Smooth muscle cell (in vitro differentiated cells): Measurements from ENCODE around the gene SEZ6L. TPM values are rescaled to one million over a fixed set of nuclear protein-coding genes. Genes with fewer than 3 reads are reported as not detected.
A peak's percentile ranks its signal among the peaks of the same experiment; 100 is the strongest.

Source experiments
- DNase-seq: peaks from one replicate; lab custom pipeline; 2025; ENCODE audit not compliant: unreplicated experiment; lab: John Stamatoyannopoulos, UW
- H2AFZ ChIP-seq: fragments of 200-600 bp; sonication (generic); 2 replicates; pipeline ENCODE4 v1.6.0; 2016; ENCODE audit warnings: antibody characterized with exemption, low read depth, mild to moderate bottlenecking
- H3F3A ChIP-seq: fragments of 200-600 bp; sonication (generic); 2 replicates; pipeline ENCODE4 v1.6.0; 2017; ENCODE audit warnings: antibody characterized with exemption, low read depth
- H3K27ac ChIP-seq: fragments of 200-600 bp; sonication (generic); 2 replicates; pipeline ENCODE4 v1.5.1; 2016; ENCODE audit warnings: low read depth, mild to moderate bottlenecking
- H3K27me3 ChIP-seq: fragments of 200-600 bp; sonication (generic); 2 replicates; pipeline ENCODE4 v1.6.1; 2016; ENCODE audit warnings: low read depth, mild to moderate bottlenecking
- H3K36me3 ChIP-seq: fragments of 200-600 bp; sonication (generic); 2 replicates; pipeline ENCODE4 v1.5.1; 2016; ENCODE audit warnings: low read depth
- H3K4me1 ChIP-seq: fragments of 200-600 bp; sonication (generic); 2 replicates; pipeline ENCODE4 v1.5.1; 2016; ENCODE audit warnings: low read depth
- H3K4me2 ChIP-seq: fragments of 200-600 bp; sonication (generic); 2 replicates; pipeline ENCODE4 v1.6.0; 2016; ENCODE audit warnings: mild to moderate bottlenecking
- H3K4me3 ChIP-seq: fragments of 200-600 bp; sonication (generic); 2 replicates; pipeline ENCODE4 v1.5.1; 2016; ENCODE audit warnings: mild to moderate bottlenecking
- H3K79me2 ChIP-seq: fragments of 200-600 bp; sonication (generic); 2 replicates; pipeline ENCODE4 v1.6.0; 2016; ENCODE audit warnings: low read depth, mild to moderate bottlenecking
- H3K9ac ChIP-seq: fragments of 200-600 bp; sonication (generic); 2 replicates; pipeline ENCODE4 v1.6.0; 2016; ENCODE audit warnings: low read depth
- H3K9me3 ChIP-seq: fragments of 200-600 bp; sonication (generic); replicated peaks from 2 replicates; pipeline ENCODE4 v1.5.1; 2016; ENCODE audit warnings: low read depth
- H4K20me1 ChIP-seq: fragments of 200-600 bp; sonication (generic); 2 replicates; pipeline ENCODE4 v1.6.0; 2016; ENCODE audit warnings: low read depth
- CTCF ChIP-seq: fragments of 200-600 bp; sonication (generic); IDR thresholded peaks from 2 replicates; pipeline ENCODE4 v1.5.1; 2017; ENCODE audit warnings: borderline replicate concordance, mild to moderate bottlenecking, antibody characterized with exemption; ENCODE audit not compliant: insufficient read depth, poor library complexity, severe bottlenecking
- WGBS: methylation state at CpG from one replicate; pipeline ENCODE4 v1.1.7; 2016; ENCODE audit warnings: low lambda C conversion rate; 5-methylcytosine and 5-hydroxymethylcytosine counted together
- polyA plus RNA-seq: library from polyadenylated mRNA; unstranded; fragments of >200 nt; fragmentation: Nextera tagmentation; extraction: Ambion mirVana; gene quantifications from 2 replicates; pipeline ENCODE4 v1.2.1, GENCODE V29; 2016
- total RNA-seq: library from RNA; depleted of rRNA; stranded (reverse); fragments of >200 nt; gene quantifications from 2 replicates; pipeline ENCODE4 v1.2.3, GENCODE V29; 2014

SEZ6L gene
- total and polyA plus RNA-seq, 2 experiments from 2014 or later = 2.1 TPM

GRCh38 chr22:26416670-26417276, 247.5 kb downstream of the SEZ6L start:
- Histone ChIP-seq H3K27me3 (peaks cover 8% of the 10 kb centered on the region), H2AFZ (no peak overlapping the region), H4K20me1 (no peaks in the 10 kb centered on the region), H3K9ac (no peak overlapping the region), H3K79me2 (no peaks in the 10 kb centered on the region), H3K27ac (no peak overlapping the region), H3K36me3 (no peaks in the 10 kb centered on the region), H3K4me1 (no peaks in the 10 kb centered on the region), H3K4me3 (no peak overlapping the region), H3K4me2 (peak overlapping the region; percentile 54), H3K9me3 (no peaks in the 10 kb centered on the region), H3F3A (no peaks in the 10 kb centered on the region)
- 20% methylated on average over 9 of the region's 9 CpGs for WGBS
- DNase-seq = no peak
- TF ChIP-seq CTCF = no peak

GRCh38 chr22:26417406-26417805, 248.1 kb downstream of the SEZ6L start:
- H3K27ac ChIP-seq = no peak overlapping the region
- H3K36me3 ChIP-seq = no peaks in the 10 kb centered on the region
- no peak overlapping the region for H3K9ac ChIP-seq
- no peak for TF ChIP-seq CTCF
- H3K4me2 ChIP-seq = peak overlapping the region; percentile 54
- no peaks in the 10 kb centered on the region for H3K4me1 ChIP-seq
- no peak overlapping the region for H2AFZ ChIP-seq
- 67% methylated on average over 3 of the region's 3 CpGs for WGBS
- no peaks in the 10 kb centered on the region for H3F3A ChIP-seq
- H3K9me3 ChIP-seq = no peaks in the 10 kb centered on the region
- DNase-seq = no peak
- no peaks in the 10 kb centered on the region for H4K20me1 ChIP-seq
- H3K4me3 ChIP-seq = no peak overlapping the region
- H3K27me3 ChIP-seq = peaks cover 1% of the 10 kb centered on the region
- no peaks in the 10 kb centered on the region for H3K79me2 ChIP-seq

- no peaks in the 10 kb centered on the region for H3K36me3 ChIP-seq
- TF ChIP-seq CTCF = no peak
- no peaks in the 10 kb centered on the region for H3K27me3 ChIP-seq
- H3K9ac ChIP-seq = no peak overlapping the region
- no peaks in the 10 kb centered on the region for H4K20me1 ChIP-seq
- 70% methylated on average over 3 of the region's 3 CpGs for WGBS
- no peak for DNase-seq
- no peak overlapping the region for H3K4me3 ChIP-seq
- H3K4me2 ChIP-seq = no peak overlapping the region
- H3K9me3 ChIP-seq = no peaks in the 10 kb centered on the region
- H2AFZ ChIP-seq = no peak overlapping the region
- no peaks in the 10 kb centered on the region for H3F3A ChIP-seq
- no peak overlapping the region for H3K27ac ChIP-seq
- H3K79me2 ChIP-seq = no peaks in the 10 kb centered on the region
- H3K4me1 ChIP-seq = no peaks in the 10 kb centered on the region
These were observed 249.4 kb downstream of the SEZ6L start for GRCh38 chr22:26418620-26419019.

GRCh38 chr22:26426924-26427323, 257.7 kb downstream of the SEZ6L start:
- H3K79me2 ChIP-seq = no peaks in the 10 kb centered on the region
- no peak overlapping the region for H2AFZ ChIP-seq
- H3K4me2 ChIP-seq = no peak overlapping the region
- H3K9ac ChIP-seq = no peak overlapping the region
- H3K27ac ChIP-seq = no peak overlapping the region
- no peak for DNase-seq
- H4K20me1 ChIP-seq = no peaks in the 10 kb centered on the region
- peaks cover 15% of the 10 kb centered on the region for H3K4me1 ChIP-seq
- peaks cover 10% of the 10 kb centered on the region for H3F3A ChIP-seq
- H3K9me3 ChIP-seq = no peaks in the 10 kb centered on the region
- TF ChIP-seq CTCF = no peak
- no peak overlapping the region for H3K4me3 ChIP-seq
- H3K27me3 ChIP-seq = peaks cover 14% of the 10 kb centered on the region
- no peaks in the 10 kb centered on the region for H3K36me3 ChIP-seq
